ENCODE data around the gene EPX.

EPX gene

GRCh38 chr17:58187063-58187462, 5.5 kb upstream of the EPX start:
- no peak for DNase-seq
- in situ Hi-C loops (cut with HindIII; ENCODE audit: low pct_ligation_motif_present, low sequenced_read_pairs): no loop called here
- Histone ChIP-seq H3K4me3 (ENCODE audit: low read depth, low read length) (no peak overlapping the region), H3K36me3 (replicated peaks) (no peaks in the 10 kb centered on the region), H3K27ac (no peak overlapping the region), H3K27me3 (replicated peaks) (no peaks in the 10 kb centered on the region)
- TF ChIP-seq, protein P1, sequence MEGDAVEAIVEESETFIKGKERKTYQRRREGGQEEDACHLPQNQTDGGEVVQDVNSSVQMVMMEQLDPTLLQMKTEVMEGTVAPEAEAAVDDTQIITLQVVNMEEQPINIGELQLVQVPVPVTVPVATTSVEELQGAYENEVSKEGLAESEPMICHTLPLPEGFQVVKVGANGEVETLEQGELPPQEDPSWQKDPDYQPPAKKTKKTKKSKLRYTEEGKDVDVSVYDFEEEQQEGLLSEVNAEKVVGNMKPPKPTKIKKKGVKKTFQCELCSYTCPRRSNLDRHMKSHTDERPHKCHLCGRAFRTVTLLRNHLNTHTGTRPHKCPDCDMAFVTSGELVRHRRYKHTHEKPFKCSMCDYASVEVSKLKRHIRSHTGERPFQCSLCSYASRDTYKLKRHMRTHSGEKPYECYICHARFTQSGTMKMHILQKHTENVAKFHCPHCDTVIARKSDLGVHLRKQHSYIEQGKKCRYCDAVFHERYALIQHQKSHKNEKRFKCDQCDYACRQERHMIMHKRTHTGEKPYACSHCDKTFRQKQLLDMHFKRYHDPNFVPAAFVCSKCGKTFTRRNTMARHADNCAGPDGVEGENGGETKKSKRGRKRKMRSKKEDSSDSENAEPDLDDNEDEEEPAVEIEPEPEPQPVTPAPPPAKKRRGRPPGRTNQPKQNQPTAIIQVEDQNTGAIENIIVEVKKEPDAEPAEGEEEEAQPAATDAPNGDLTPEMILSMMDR (IDR thresholded peaks at IDR 0.05; ENCODE audit: low read depth, low read length, missing control alignments): no peak

- in situ Hi-C loops (cut with HindIII; ENCODE audit: low pct_ligation_motif_present, low sequenced_read_pairs): no loop called here
- no peaks in the 10 kb centered on the region for H3K27me3 ChIP-seq (replicated peaks)
- DNase-seq: no peak
- no peak overlapping the region for H3K4me3 ChIP-seq (ENCODE audit: low read depth, low read length)
- TF ChIP-seq, protein P1 (IDR thresholded peaks at IDR 0.05; ENCODE audit: low read depth, low read length, missing control alignments): no peak
- no peaks in the 10 kb centered on the region for H3K36me3 ChIP-seq (replicated peaks)
- H3K27ac ChIP-seq: no peak overlapping the region
Measured at GRCh38 chr17:58187675-58188074, 4.9 kb upstream of the EPX start.

DNA sequence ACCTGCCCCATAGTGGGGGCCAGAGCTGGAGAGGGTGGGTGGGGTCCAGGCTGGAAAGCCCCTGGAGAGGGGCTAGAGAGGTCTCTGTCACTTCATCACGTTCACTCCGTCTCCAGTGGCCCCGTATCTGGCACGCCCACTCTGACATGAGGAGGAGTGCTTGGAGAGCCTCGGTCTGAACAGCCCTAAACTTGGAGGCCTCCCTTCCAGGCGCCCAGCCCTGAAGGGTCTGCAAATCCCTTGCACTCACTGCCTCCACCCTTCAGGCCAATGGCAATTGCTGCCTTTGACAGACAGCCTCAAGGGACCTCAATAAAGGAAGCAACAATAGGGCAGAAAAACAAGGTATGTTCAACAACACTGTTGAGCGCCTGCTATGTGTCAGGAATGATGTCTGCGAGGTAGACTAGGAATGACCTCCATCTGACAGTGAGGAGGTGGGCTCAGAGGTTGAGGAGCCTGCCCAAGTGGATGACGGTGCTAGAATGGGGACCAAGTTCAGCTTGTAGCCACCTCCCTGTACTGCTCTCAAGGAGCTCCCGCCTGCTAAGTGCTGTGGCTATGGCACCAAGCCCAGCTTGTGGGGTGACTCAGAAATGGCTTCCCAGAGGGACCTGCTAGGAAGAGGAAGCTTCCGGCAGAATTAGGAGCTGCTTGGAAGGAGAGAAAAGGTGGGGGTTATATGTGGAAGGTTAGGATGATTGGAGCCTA, 2.9 kb upstream of the EPX start:
- TF ChIP-seq, protein P1 (IDR thresholded peaks at IDR 0.05; ENCODE audit: low read depth, low read length, missing control alignments): no peak
- Histone ChIP-seq H3K36me3 (replicated peaks) (no peaks in the 10 kb centered on the region), H3K27me3 (replicated peaks) (no peaks in the 10 kb centered on the region), H3K27ac (no peak overlapping the region), H3K4me3 (ENCODE audit: low read depth, low read length) (no peak overlapping the region)
- DNase-seq: peak; percentile 80
- in situ Hi-C loops (cut with HindIII; ENCODE audit: low pct_ligation_motif_present, low sequenced_read_pairs): no loop called here

DNA sequence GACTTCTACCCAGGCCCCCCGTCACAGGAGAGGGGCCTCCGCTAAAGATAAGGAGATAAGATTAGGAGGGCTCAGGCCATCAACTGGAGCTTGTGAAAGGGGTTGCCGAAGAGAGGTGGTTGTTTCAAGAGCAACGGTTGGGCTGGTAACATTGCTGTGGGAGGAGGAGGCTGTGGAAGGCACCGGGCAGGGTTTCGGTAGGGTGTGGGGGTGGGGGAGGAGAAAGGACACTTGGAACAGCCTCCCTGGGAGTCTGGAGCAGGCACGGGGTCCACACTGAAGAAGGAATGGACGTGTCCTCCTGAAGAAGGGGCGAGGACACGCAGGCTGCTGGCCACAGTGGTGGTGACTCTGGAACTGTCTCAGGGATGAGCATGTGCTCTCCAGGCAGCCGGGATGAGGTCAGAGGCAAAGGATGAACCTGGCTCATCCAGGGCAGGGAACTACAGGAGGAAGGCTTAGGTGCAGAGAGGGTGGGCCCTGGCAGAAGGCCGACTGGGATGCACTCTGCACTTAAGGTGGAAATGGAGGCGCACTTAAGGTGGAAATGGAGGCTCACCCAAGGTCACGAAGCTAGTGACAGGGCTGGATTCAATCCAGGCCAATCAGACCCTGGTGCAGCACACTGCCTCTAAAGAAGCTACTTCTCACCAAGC, 1.2 kb upstream of the EPX start:
- no peak overlapping the region for H3K4me3 ChIP-seq (ENCODE audit: low read depth, low read length)
- no peaks in the 10 kb centered on the region for H3K27me3 ChIP-seq (replicated peaks)
- in situ Hi-C loops (cut with HindIII; ENCODE audit: low pct_ligation_motif_present, low sequenced_read_pairs): no loop called here
- no peak for DNase-seq
- H3K36me3 ChIP-seq (replicated peaks): no peaks in the 10 kb centered on the region
- TF ChIP-seq, protein P1 (IDR thresholded peaks at IDR 0.05; ENCODE audit: low read depth, low read length, missing control alignments): no peak
- no peak overlapping the region for H3K27ac ChIP-seq

- DNase-seq: no peak
- no peaks in the 10 kb centered on the region for H3K27me3 ChIP-seq (replicated peaks)
- H3K36me3 ChIP-seq (replicated peaks): no peaks in the 10 kb centered on the region
- no peak overlapping the region for H3K4me3 ChIP-seq (ENCODE audit: low read depth, low read length)
- in situ Hi-C loops (cut with HindIII; ENCODE audit: low pct_ligation_motif_present, low sequenced_read_pairs): no loop called here
- TF ChIP-seq, protein P1 (IDR thresholded peaks at IDR 0.05; ENCODE audit: low read depth, low read length, missing control alignments): peak; percentile 10
- no peak overlapping the region for H3K27ac ChIP-seq
Measured at GRCh38 chr17:58193641-58194255, 1.2 kb downstream of the EPX start.
